ENCODE data around the gene TPGS2.
A peak's percentile ranks its signal among the peaks of the same experiment; 100 is the strongest.

- TF ChIP-seq EGR1 (IDR thresholded peaks at IDR 0.05; ENCODE audit: low read depth), result no peak
- TF ChIP-seq TCF7L2 (IDR thresholded peaks at IDR 0.05; ENCODE audit: borderline replicate concordance, extremely low read depth, insufficient read depth, insufficient read length), result no peak
- TF ChIP-seq CTCF (IDR thresholded peaks at IDR 0.05 in 2 of 3, conservative IDR thresholded peaks at IDR 0.05 in 1 of 3; ENCODE audit: borderline replicate concordance in 1 of 3, insufficient read depth in 1 of 3, low read depth in 2 of 3, low read length in 2 of 3), result peak in 1 of 3 experiments; percentile 9; a peak in 1 of 6 replicates
- TF ChIP-seq SP1 (IDR thresholded peaks at IDR 0.05; ENCODE audit: low read depth), result no peak
- TF ChIP-seq REST (IDR thresholded peaks at IDR 0.05; ENCODE audit: low read depth), result no peak
- TF ChIP-seq EZH2 (IDR thresholded peaks at IDR 0.05), result no peak
- no peak for TF ChIP-seq FOSL1 (IDR thresholded peaks at IDR 0.05; ENCODE audit: low read depth)
- no peak for TF ChIP-seq POLR2AphosphoS5 (IDR thresholded peaks at IDR 0.05; ENCODE audit: low read depth, low read length)
- no peak for TF ChIP-seq POLR2A (IDR thresholded peaks at IDR 0.05; ENCODE audit: borderline replicate concordance, extremely low read depth, insufficient read depth, insufficient read length)
Observed at GRCh38 chr18:36761186-36761698, 67.6 kb downstream of the TPGS2 start.

Measured in HCT116 (cell line).